ENCODE results near the gene CTSV.
"Not testable (repeated sequence)": the region's sequence is repeated elsewhere in the genome, so short reads cannot be mapped to it uniquely, and the experiment has no call there.

DNA sequence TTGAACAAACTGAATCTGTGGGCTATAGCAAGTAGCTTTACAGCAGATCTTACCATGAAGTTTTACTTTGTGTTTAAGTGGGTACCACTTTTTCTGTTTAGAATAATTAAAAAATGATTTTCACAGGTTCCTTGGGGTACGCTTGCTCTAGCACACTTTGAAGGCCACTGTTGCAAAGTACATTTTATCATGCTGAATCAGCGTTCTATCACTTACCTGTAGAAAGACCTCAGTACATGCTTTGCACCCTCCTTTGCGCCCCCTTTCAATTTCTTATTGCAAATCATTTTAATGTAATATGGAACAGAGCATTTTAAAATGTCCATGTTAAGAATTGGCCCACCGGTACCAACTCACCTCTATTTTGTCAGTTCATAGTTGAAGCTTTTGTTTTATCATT lies 31.4 kb upstream of the CTSV start:
- TF ChIP-seq, protein P1, sequence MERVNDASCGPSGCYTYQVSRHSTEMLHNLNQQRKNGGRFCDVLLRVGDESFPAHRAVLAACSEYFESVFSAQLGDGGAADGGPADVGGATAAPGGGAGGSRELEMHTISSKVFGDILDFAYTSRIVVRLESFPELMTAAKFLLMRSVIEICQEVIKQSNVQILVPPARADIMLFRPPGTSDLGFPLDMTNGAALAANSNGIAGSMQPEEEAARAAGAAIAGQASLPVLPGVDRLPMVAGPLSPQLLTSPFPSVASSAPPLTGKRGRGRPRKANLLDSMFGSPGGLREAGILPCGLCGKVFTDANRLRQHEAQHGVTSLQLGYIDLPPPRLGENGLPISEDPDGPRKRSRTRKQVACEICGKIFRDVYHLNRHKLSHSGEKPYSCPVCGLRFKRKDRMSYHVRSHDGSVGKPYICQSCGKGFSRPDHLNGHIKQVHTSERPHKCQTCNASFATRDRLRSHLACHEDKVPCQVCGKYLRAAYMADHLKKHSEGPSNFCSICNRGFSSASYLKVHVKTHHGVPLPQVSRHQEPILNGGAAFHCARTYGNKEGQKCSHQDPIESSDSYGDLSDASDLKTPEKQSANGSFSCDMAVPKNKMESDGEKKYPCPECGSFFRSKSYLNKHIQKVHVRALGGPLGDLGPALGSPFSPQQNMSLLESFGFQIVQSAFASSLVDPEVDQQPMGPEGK (CRISPR knock-in tag; IDR thresholded peaks at IDR 0.05; ENCODE audit: borderline replicate concordance), result not testable (repeated sequence)
- not testable (repeated sequence) for TF ChIP-seq SNAI2, GLIS3 (CRISPR knock-in tag; IDR thresholded peaks at IDR 0.05)
- TF ChIP-seq, protein P2, sequence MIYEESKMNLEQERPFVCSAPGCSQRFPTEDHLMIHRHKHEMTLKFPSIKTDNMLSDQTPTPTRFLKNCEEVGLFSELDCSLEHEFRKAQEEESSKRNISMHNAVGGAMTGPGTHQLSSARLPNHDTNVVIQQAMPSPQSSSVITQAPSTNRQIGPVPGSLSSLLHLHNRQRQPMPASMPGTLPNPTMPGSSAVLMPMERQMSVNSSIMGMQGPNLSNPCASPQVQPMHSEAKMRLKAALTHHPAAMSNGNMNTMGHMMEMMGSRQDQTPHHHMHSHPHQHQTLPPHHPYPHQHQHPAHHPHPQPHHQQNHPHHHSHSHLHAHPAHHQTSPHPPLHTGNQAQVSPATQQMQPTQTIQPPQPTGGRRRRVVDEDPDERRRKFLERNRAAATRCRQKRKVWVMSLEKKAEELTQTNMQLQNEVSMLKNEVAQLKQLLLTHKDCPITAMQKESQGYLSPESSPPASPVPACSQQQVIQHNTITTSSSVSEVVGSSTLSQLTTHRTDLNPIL (CRISPR knock-in tag; IDR thresholded peaks at IDR 0.05; ENCODE audit: low read depth), result not testable (repeated sequence)

Data from SK-N-SH treated with all-trans-retinoic acid at 6 μM for 48 hours (cell line).